Osteoblast (primary cell): ENCODE measurements around the gene RNF150. TPM values are rescaled to one million over a fixed set of nuclear protein-coding genes. Genes with fewer than 3 reads are reported as not detected.

Experiments
- DNase-seq: peaks from one replicate; pipeline ENCODE4 v3.0.0; 2011; ENCODE audit warnings: low spot score, mixed read lengths; ENCODE audit not compliant: insufficient read length; ENCODE audit errors: missing footprints
- H2AFZ ChIP-seq: 2 replicates; pipeline ENCODE4 v1.6.0; 2011; ENCODE audit warnings: mild to moderate bottlenecking, low read length
- H3K27ac ChIP-seq: 2 replicates; pipeline ENCODE4 v1.5.1; 2011; ENCODE audit warnings: mild to moderate bottlenecking, low read depth, low read length, moderate library complexity
- H3K27me3 ChIP-seq: 2 replicates; pipeline ENCODE4 v1.6.0; 2012; ENCODE audit warnings: mild to moderate bottlenecking, control low read depth, inconsistent platforms, low read length, moderate library complexity; ENCODE audit not compliant: insufficient read depth
- H3K36me3 ChIP-seq: 2 replicates; pipeline ENCODE4 v1.5.1; 2011; ENCODE audit warnings: mild to moderate bottlenecking, low read length, control low read depth, moderate library complexity; ENCODE audit not compliant: insufficient read depth
- H3K4me1 ChIP-seq: 2 replicates; pipeline ENCODE4 v1.5.1; 2011; ENCODE audit warnings: mild to moderate bottlenecking, low read length, control low read depth, moderate library complexity; ENCODE audit not compliant: insufficient read depth
- H3K4me2 ChIP-seq: 2 replicates; pipeline ENCODE4 v1.6.0; 2011; ENCODE audit warnings: mild to moderate bottlenecking, low read length; ENCODE audit not compliant: insufficient read depth
- H3K4me3 ChIP-seq: fragments of 200-600 bp; sonication (generic); 3 replicates; pipeline ENCODE4 v1.5.1; 2012; ENCODE audit warnings: mild to moderate bottlenecking, low read length, inconsistent platforms; ENCODE audit not compliant: insufficient read depth
- H3K79me2 ChIP-seq: 2 replicates; pipeline ENCODE4 v1.6.0; 2012; ENCODE audit warnings: mild to moderate bottlenecking, low read length, control low read depth, inconsistent platforms; ENCODE audit not compliant: insufficient read depth
- H3K9me3 ChIP-seq: 2 replicates; pipeline ENCODE4 v1.5.1; 2011; ENCODE audit warnings: low read depth, low read length, control low read depth
- H4K20me1 ChIP-seq: 2 replicates; pipeline ENCODE4 v1.6.0; 2012; ENCODE audit warnings: mild to moderate bottlenecking, low read length, control low read depth; ENCODE audit not compliant: insufficient read depth
- CTCF ChIP-seq: IDR thresholded peaks from 2 replicates; pipeline ENCODE4 v1.5.1; 2011; ENCODE audit warnings: mild to moderate bottlenecking, low read depth, low read length, moderate library complexity; ENCODE audit errors: extremely low read depth
- total RNA-seq: library from RNA; depleted of rRNA; stranded (reverse); fragments of >200 nt; gene quantifications from 2 replicates; pipeline ENCODE4 v1.2.3, GENCODE V29; 2012

Gene RNF150
- total RNA-seq, 1 donor: 13.4 TPM

- H3K79me2 ChIP-seq: peaks cover 8% of the 10 kb centered on the region
- no peak for TF ChIP-seq CTCF
Measured at GRCh38 chr4:141066690-141067089, 66.6 kb downstream of the RNF150 start.

GRCh38 chr4:141065872-141066271 is 67.4 kb downstream of the RNF150 start:
- Histone ChIP-seq H2AFZ (peak overlapping the region; percentile 54), H3K9me3 (no peaks in the 10 kb centered on the region), H3K27me3 (no peaks in the 10 kb centered on the region), H4K20me1 (no peaks in the 10 kb centered on the region), H3K27ac (no peak overlapping the region), H3K4me3 (no peak overlapping the region), H3K4me2 (peak overlapping the region; percentile 19), H3K4me1 (peaks cover 6% of the 10 kb centered on the region), H3K36me3 (peaks cover 2% of the 10 kb centered on the region), H3K79me2 (peaks cover 6% of the 10 kb centered on the region)
- TF ChIP-seq CTCF: no peak
- no peak for DNase-seq

More at GRCh38 chr4:141066690-141067089, 66.6 kb downstream of the RNF150 start:
- no peaks in the 10 kb centered on the region for H3K9me3 ChIP-seq
- H2AFZ ChIP-seq: no peak overlapping the region
- H3K4me3 ChIP-seq: no peak overlapping the region
- no peak overlapping the region for H3K27ac ChIP-seq
- peaks cover 2% of the 10 kb centered on the region for H3K36me3 ChIP-seq
- H3K4me1 ChIP-seq: peaks cover 6% of the 10 kb centered on the region
- no peak overlapping the region for H3K4me2 ChIP-seq
- no peaks in the 10 kb centered on the region for H4K20me1 ChIP-seq
- H3K27me3 ChIP-seq: no peaks in the 10 kb centered on the region
- no peak for DNase-seq

- no peaks in the 10 kb centered on the region for H3K9me3 ChIP-seq
- no peaks in the 10 kb centered on the region for H3K27me3 ChIP-seq
- H4K20me1 ChIP-seq: no peaks in the 10 kb centered on the region
- no peak overlapping the region for H3K4me2 ChIP-seq
- no peak overlapping the region for H2AFZ ChIP-seq
- no peak for TF ChIP-seq CTCF
- no peak overlapping the region for H3K4me3 ChIP-seq
- H3K36me3 ChIP-seq: peaks cover 2% of the 10 kb centered on the region
- no peak for DNase-seq
- peaks cover 22% of the 10 kb centered on the region for H3K4me1 ChIP-seq
- peaks cover 6% of the 10 kb centered on the region for H3K79me2 ChIP-seq
- H3K27ac ChIP-seq: no peak overlapping the region
Measured at GRCh38 chr4:141062651-141063050, 70.6 kb downstream of the RNF150 start.

- no peak for DNase-seq
- Histone ChIP-seq H3K27ac (peak overlapping the region; percentile 86), H3K4me1 (peaks cover 16% of the 10 kb centered on the region), H3K27me3 (no peaks in the 10 kb centered on the region), H2AFZ (peak overlapping the region; percentile 45), H3K79me2 (peaks cover 6% of the 10 kb centered on the region), H4K20me1 (no peaks in the 10 kb centered on the region), H3K4me2 (peak overlapping the region; percentile 55), H3K36me3 (no peaks in the 10 kb centered on the region), H3K4me3 (peak overlapping the region; percentile 16), H3K9me3 (no peaks in the 10 kb centered on the region)
- no peak for TF ChIP-seq CTCF
Measured at GRCh38 chr4:141058591-141059512, 74.4 kb downstream of the RNF150 start.
